Measurements from ENCODE around the gene PRR18.
"Not testable (repeated sequence)": the region's sequence is repeated elsewhere in the genome, so short reads cannot be mapped to it uniquely, and the experiment has no call there.

Gene PRR18

DNA sequence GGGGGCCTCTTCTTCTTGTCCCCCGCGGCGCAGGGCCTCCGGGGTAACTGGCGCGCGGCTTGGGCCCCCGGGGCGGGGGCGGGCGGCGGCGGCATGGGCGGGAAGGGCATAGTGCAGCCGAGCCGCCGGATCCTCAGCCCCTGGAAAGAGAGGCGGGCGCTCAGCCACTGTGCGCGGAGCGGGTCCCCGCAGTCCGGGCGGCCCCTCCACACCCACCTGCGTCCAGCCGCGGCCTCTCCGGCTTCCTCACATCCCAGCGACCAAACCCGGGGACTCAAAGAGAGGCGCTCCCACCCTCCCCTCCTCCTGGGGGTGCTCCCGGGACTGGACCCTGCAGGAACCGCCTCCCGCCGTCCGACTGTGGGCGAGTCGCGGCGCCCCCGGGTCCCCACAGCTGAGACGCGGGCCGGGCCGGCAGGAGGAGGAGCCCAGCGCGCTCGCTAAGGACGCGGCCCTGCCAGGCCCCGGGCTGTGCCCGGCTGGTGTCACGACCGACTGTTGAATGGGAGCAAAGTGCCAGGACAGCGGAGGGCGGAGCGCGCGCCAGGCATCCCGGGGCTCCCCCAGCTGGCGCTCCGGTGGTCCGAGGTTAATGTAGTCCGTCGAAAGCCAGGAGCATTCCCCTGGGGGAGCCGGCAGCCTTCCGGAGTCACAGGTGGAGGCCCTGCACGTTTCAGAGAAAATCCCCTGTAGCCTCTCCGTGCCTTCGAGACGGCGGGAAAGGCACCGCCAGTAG, at the start of gene PRR18:
Gene PRR18 (minus strand): TSS at position 360 of the 736 bp plus-strand sequence. CDS start 250 bp downstream, at position 110.
- peak; percentile 6 for DNase-seq (ENCODE audit: low spot score)

- no peak for DNase-seq (ENCODE audit: low spot score)
Observed at GRCh38 chr6:166355552-166355951, 47.4 kb upstream of the PRR18 start.

DNA sequence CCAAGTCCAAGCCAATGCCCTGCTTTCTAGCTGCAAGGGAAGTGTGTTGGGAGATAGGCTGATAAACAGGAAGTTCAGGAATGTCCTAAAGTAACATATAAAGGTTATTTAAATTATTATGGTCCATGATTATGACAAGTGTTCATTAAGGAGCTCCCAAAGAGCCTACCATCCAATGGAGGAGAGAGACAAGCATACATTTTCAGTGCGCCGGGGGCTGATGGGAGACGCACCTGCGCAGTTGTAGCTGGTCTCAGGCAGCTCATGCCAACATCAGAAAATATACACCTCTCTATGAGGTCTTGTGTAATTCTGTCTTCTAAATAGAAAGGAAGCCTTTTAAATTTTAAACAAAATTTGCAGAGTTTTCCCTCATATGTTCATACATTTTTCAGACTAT, 46.8 kb upstream of the PRR18 start:
- DNase-seq (ENCODE audit: low spot score): no peak

DNA sequence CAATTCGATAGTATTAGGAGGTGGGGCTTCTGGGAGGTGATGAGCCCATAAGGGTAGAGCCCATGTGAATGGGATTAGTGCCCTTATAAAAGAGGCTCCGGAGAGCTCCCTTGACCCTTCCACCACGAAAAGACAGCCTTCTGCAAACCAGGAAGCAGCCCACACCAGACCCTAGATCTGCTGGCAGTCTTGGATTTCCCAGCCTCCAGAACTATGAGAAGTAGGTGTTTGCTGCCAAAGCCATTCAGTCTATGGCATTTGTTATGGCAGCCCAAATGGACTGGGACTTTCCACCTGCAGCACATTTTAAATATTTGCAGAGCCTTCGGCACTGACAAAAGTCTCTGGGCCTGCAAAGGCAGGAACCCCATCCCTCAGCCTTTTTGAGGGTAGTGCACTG, 46.0 kb upstream of the PRR18 start:
- no peak for DNase-seq (ENCODE audit: low spot score)

DNA sequence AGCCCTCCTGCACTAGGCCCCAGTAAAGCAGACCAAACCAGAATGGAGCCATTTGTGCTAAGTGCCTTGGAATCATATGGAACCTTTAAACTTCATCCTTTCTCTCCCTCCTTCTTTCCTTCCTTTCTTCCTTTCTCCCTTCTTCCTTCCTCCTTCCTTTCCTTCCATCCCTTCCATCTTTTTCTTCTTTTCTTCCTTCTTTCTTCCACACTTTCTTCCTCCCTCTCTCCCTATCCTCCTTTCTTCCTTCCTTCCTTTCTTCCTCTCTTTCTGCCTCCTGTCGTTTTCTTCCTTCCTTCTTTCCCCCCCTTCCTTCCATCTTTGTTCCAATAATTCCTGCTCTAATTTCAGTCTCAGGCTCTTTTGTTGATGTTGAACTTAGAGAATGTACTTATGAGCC, 45.3 kb upstream of the PRR18 start:
- no peak for DNase-seq (ENCODE audit: low spot score)

GRCh38 chr6:166352923-166353322, 44.7 kb upstream of the PRR18 start:
- DNase-seq (ENCODE audit: low spot score): no peak

GRCh38 chr6:166351715-166352285, 43.6 kb upstream of the PRR18 start:
- no peak for DNase-seq (ENCODE audit: low spot score)

GRCh38 chr6:166348305-166348949, 40.2 kb upstream of the PRR18 start:
- no peak for DNase-seq (ENCODE audit: low spot score)

- DNase-seq (ENCODE audit: low spot score): no peak
Observed at GRCh38 chr6:166346965-166347364, 38.8 kb upstream of the PRR18 start.

DNA sequence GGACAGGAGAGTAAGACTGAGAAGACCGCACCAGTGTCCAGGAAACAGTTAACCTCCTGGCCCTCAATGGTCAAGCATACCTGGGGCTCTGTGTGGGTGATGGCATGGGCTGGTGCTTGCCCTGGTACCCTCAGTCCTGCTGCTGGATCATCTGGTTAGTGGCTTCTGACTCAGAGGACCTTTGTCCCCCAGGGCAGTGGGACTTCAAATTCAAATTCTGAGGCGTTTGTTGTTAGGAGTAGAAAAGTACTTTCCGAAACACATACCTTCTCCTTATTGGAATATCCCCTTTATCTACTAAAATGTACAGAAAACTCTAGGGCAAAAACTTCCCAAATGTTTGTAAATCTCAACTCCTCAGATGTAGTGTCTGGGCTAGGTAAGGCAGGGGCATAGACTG, 38.3 kb upstream of the PRR18 start:
- no peak for DNase-seq (ENCODE audit: low spot score)

DNA sequence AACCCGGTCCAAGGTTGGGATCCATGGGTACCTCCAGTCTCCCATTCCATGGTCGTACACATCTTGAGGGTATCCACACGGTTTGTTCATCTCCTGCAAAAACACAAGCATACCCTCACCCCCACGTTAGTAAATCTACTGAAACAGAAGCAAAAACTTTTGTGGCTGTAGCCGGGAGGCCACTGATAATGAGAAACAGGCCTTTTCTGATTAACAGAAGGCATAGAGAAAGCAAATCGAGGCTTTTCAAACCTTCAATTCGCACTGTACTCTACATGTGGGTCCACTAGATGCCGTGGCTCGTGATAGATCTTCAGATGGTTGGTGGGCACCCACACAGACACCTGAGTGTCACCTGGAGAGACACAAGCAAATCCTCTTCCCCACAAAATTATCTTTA, 37.5 kb upstream of the PRR18 start:
- DNase-seq (ENCODE audit: low spot score): not testable (repeated sequence)

GRCh38 chr6:166344921-166345320, 36.7 kb upstream of the PRR18 start:
- not testable (repeated sequence) for DNase-seq (ENCODE audit: low spot score)

- DNase-seq (ENCODE audit: low spot score): peak; percentile 30
Observed at GRCh38 chr6:166344240-166344639, 36.0 kb upstream of the PRR18 start.

DNA sequence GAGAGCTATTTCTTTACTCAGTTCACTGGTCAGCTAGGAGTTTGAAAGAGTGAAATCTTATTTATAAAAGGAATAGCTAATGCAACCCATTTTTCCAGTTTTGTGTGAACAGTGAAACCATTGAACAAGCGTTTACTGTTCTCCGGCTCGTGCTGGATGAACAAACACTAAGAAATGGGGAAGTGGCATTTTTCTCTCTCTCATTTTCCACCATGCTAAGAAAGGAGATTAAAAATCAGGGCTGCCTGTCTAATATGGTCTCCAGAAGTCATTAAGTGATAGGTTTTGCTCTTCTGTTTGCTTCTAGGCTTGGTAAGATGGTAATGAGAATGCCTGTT, 34.9 kb upstream of the PRR18 start:
- DNase-seq (ENCODE audit: low spot score): no peak

DNA sequence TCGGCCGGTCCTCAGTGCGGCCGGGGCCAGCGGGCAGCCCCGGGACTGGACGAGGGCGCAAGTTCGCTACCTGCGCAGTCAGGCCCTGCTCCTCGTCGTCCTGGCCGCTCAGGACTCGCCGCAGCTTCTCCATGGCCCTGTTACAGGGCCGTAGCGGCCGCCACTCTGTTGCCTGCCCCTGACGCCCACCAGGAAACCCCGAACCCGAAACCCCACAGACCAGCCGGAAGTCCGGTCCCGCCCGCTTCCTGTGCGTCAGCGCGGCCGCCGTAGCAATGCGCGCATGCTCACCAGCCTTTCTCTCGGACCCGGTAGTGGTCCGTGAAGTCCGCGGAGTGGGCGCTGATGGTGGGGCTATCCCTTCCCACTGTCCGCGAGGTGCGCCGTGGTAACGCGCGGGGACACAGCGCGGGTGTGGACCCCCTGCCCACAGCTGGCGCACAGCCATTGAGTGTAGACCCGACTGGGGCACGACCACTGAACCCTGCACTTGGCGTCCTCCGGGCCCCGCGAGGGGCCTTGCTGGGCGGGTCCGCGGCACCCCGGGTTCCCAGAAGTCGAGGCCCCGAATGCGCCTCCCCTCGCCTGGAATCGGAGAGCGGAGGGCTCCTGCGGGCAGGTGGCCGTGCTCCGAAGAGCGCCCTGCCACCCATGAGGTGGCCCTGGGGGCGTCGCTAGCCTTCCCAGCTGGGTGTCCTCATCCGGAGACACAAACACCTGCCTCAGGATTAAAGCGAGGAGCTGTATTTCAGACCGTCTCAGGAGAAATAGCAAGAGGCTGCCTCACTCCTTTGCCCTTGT, 34.4 kb upstream of the PRR18 start, which contains the start of gene SFT2D1:
Gene SFT2D1 (minus strand): TSS at position 197 of the 801 bp plus-strand sequence. CDS start 64 bp downstream, at position 133.
- peak; percentile 84 for DNase-seq (ENCODE audit: low spot score)

GRCh38 chr6:166341977-166342348, 33.8 kb upstream of the PRR18 start:
- DNase-seq (ENCODE audit: low spot score): no peak

DNA sequence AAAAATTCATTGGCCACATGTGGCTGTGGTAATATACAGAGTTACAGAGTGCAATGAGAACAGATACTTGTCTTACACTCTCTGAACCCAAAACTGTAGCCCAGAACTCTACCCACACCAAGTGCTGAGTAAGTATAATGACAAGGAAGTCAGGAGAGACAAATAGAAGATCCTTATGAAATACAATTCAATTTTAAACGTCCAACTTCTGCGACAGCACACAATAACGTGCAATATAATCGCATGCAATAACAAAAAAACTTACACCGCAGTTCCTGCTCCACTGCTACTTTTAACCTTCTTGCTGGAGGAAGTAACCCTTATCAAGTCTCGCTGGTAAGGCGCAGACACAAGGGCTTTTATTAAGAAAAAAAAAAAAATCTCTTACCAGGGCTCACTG, 33.3 kb upstream of the PRR18 start:
- DNase-seq (ENCODE audit: low spot score): no peak

- no peak for DNase-seq (ENCODE audit: low spot score)
Observed at GRCh38 chr6:166338854-166339253, 30.7 kb upstream of the PRR18 start.

GRCh38 chr6:166336847-166337246, 28.7 kb upstream of the PRR18 start:
- DNase-seq (ENCODE audit: low spot score): no peak

GRCh38 chr6:166335378-166336302, 27.4 kb upstream of the PRR18 start:
- DNase-seq (ENCODE audit: low spot score): no peak

- DNase-seq (ENCODE audit: low spot score): no peak
Observed at GRCh38 chr6:166334878-166335277, 26.7 kb upstream of the PRR18 start.
